Subcutaneous abdominal adipose tissue (tissue), 5 donors: ENCODE measurements around the gene TOR1AIP1.
A peak's percentile ranks its signal among the peaks of the same experiment; 100 is the strongest.

Experiments used
- H3K27ac ChIP-seq: one replicate; pipeline ENCODE4 v1.7.0; 2013; ENCODE audit warnings: low read depth, mild to moderate bottlenecking, inconsistent platforms, low read length, moderate library complexity
- H3K27me3 ChIP-seq, 5 donors: one replicate each; pipeline ENCODE4 v1.7.0; 2013; ENCODE audit warnings: low read length in 5 of 5, inconsistent platforms in 1 of 5; ENCODE audit not compliant: control insufficient read depth in 5 of 5, insufficient read depth in 4 of 5
- H3K36me3 ChIP-seq, 5 donors: one replicate each; pipeline ENCODE4 v1.7.0; 2013; ENCODE audit warnings: low read length in 5 of 5; ENCODE audit not compliant: control insufficient read depth in 5 of 5, insufficient read depth in 5 of 5
- H3K4me1 ChIP-seq, 5 donors: one replicate each; pipeline ENCODE4 v1.7.0; 2013; ENCODE audit warnings: low read length in 5 of 5, mild to moderate bottlenecking in 3 of 5, moderate library complexity in 1 of 5; ENCODE audit not compliant: control insufficient read depth in 5 of 5, insufficient read depth in 5 of 5
- H3K4me3 ChIP-seq, 5 donors: one replicate each; pipeline ENCODE4 v1.7.0; 2013; ENCODE audit warnings: low read length in 5 of 5, low read depth in 1 of 5
- H3K9ac ChIP-seq, 5 donors: one replicate each; pipeline ENCODE4 v1.7.0; 2013; ENCODE audit warnings: low read length in 5 of 5, mild to moderate bottlenecking in 4 of 5, moderate library complexity in 3 of 5
- H3K9me3 ChIP-seq, 5 donors: one replicate each; pipeline ENCODE4 v1.7.0; 2013; ENCODE audit warnings: low read length in 5 of 5; ENCODE audit not compliant: control insufficient read depth in 5 of 5
- donor health status: healthy.
- donor health status: healthy.
- donor health status: healthy.
- donor health status: healthy.
- donor health status: healthy.

Gene TOR1AIP1

DNA sequence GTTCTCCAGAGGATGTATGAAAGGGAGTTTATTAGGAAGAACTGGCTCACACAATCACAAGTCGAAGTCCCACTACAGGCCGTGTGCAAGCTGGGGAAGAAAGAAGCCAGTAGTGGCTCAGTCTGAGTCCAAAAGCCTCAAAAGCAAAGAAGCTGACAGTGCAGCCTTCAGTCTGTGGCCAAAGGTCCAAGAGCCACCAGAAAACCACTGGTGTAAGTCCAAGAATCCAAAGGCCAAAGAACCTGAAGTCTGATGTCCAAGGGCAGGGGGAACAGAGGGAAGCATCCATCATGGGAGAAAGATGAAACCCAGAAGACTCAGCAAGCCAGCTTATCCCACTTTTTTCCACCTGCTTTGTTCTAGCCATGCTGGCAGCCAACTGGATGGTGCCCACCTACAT lies 51.1 kb downstream of the TOR1AIP1 start:
- Histone ChIP-seq H3K9me3 (no peaks in the 10 kb centered on the region), H3K27me3 (no peaks in the 10 kb centered on the region), H3K4me1 (peaks cover 0 to 11% (median 3%) of the 10 kb centered on the region in 5 donors), H3K4me3 (no peak overlapping the region), H3K36me3 (no peaks in the 10 kb centered on the region), H3K27ac (no peak overlapping the region), H3K9ac (no peak overlapping the region)

- no peak overlapping the region for H3K9ac ChIP-seq
- peaks cover 0 to 8% (median 3%) of the 10 kb centered on the region in 5 donors for H3K4me1 ChIP-seq
- no peak overlapping the region for H3K4me3 ChIP-seq
- no peak overlapping the region for H3K27ac ChIP-seq
- no peaks in the 10 kb centered on the region for H3K9me3 ChIP-seq
- H3K27me3 ChIP-seq = no peaks in the 10 kb centered on the region
- H3K36me3 ChIP-seq = no peaks in the 10 kb centered on the region
Observed at GRCh38 chr1:179935909-179936496, 53.9 kb downstream of the TOR1AIP1 start.

DNA sequence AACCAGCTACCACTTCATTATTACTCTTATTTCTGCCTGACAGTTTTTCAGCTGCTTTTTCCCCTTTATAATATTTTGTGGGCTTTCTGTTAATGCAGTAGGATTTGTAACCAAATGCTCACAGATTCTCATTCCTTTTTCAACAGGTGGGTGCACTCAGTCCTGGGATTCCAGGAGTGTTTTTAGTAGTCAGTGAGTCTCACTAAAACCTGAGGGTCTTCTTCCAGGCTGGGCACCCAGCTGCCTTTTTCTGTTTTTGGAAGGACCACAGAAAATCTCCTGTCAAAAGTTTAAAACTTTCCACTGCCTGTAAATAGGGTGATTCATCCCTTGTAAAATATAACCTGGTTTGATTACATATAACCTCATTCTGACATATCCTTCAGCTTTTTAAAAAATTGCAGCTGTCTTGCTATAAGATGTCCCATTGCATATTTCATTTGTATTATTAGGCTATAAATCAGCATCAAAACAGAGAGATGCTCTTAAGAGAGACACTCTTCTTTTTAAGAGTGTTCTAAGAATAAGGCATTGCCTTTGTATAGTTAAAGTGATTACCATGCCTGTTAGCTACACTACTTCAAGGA lies 55.7 kb downstream of the TOR1AIP1 start:
- Histone ChIP-seq H3K27ac (no peak overlapping the region), H3K9ac (no peak overlapping the region), H3K4me1 (no peaks in the 10 kb centered on the region), H3K4me3 (no peak overlapping the region), H3K27me3 (no peaks in the 10 kb centered on the region), H3K9me3 (no peaks in the 10 kb centered on the region), H3K36me3 (no peaks in the 10 kb centered on the region)

DNA sequence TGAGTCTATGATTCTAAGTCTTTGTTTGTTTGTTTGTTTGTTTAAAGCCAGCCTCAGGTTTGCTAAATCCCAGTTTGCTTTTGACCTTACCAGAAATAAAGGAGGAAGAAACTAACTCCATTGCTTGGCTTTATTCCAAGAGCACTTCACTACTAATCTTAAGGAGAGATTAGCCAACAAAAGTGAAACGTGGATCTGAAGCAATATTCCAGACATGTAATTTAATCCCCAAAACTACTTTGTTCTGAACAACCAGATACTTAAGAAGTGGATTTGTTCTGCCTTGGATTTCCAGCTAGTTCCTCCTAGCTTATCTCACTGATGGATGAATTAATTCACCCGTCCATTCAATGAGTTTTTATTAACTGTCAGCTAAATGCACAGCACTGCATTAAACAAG lies 56.7 kb downstream of the TOR1AIP1 start:
- Histone ChIP-seq H3K9ac (no peak overlapping the region), H3K27me3 (no peaks in the 10 kb centered on the region), H3K4me1 (no peaks in the 10 kb centered on the region), H3K9me3 (no peaks in the 10 kb centered on the region), H3K36me3 (no peaks in the 10 kb centered on the region), H3K27ac (no peak overlapping the region), H3K4me3 (no peak overlapping the region)

GRCh38 chr1:179939941-179940340 lies 57.9 kb downstream of the TOR1AIP1 start:
- H3K9ac ChIP-seq = no peak overlapping the region

DNA sequence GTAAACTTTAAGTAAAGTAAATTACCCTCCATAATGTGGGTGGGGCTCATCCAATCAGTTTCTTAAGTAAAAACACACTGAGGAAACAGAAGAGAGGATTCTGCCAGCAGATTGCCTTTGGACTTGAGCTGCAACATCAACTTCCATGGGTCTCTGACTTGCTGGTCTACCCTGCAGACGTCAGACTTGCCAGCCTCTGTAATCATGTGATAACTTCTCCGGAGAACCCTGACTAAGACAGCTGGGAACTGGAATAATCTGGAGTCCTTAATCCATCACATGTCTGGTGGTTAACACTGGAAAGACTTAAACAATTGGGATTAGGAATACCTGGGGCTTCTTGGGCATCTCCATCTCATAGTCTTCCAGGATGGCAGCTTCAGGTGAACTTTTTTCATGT lies 59.4 kb downstream of the TOR1AIP1 start:
- H3K27me3 ChIP-seq = no peaks in the 10 kb centered on the region
- H3K4me1 ChIP-seq = no peaks in the 10 kb centered on the region
- no peaks in the 10 kb centered on the region for H3K9me3 ChIP-seq
- no peak overlapping the region for H3K27ac ChIP-seq
- no peak overlapping the region for H3K4me3 ChIP-seq
- H3K36me3 ChIP-seq = no peaks in the 10 kb centered on the region
- H3K9ac ChIP-seq = no peak overlapping the region

More at GRCh38 chr1:179939941-179940340, 57.9 kb downstream of the TOR1AIP1 start:
- no peaks in the 10 kb centered on the region for H3K27me3 ChIP-seq
- H3K9me3 ChIP-seq = no peaks in the 10 kb centered on the region
- no peak overlapping the region for H3K27ac ChIP-seq
- no peaks in the 10 kb centered on the region for H3K36me3 ChIP-seq
- no peak overlapping the region for H3K4me3 ChIP-seq
- no peaks in the 10 kb centered on the region for H3K4me1 ChIP-seq

DNA sequence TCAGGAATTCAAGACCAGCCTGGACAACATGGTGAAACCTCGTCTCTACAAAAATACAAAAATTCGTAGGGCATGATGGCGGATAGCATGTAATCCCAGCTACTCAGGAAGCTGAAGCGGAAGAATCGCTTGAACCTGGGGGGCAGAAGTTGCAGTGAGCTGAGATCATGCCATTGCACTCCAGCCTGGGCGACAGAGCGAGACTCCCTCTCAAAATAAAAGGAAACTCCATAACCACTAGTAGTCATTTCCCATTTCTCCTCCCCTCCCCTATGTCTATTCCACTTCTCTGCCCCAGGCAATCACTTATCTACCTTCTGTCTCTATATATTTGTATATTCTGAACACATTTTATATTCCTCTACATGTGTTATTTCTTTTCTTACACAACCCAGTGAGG lies 68.6 kb downstream of the TOR1AIP1 start:
- Histone ChIP-seq H3K4me1 (peaks cover 3 to 13% (median 10%) of the 10 kb centered on the region in 5 donors), H3K36me3 (no peaks in the 10 kb centered on the region), H3K4me3 (no peak overlapping the region), H3K27ac (no peak overlapping the region), H3K9me3 (no peaks in the 10 kb centered on the region), H3K9ac (no peak overlapping the region), H3K27me3 (no peaks in the 10 kb centered on the region)

DNA sequence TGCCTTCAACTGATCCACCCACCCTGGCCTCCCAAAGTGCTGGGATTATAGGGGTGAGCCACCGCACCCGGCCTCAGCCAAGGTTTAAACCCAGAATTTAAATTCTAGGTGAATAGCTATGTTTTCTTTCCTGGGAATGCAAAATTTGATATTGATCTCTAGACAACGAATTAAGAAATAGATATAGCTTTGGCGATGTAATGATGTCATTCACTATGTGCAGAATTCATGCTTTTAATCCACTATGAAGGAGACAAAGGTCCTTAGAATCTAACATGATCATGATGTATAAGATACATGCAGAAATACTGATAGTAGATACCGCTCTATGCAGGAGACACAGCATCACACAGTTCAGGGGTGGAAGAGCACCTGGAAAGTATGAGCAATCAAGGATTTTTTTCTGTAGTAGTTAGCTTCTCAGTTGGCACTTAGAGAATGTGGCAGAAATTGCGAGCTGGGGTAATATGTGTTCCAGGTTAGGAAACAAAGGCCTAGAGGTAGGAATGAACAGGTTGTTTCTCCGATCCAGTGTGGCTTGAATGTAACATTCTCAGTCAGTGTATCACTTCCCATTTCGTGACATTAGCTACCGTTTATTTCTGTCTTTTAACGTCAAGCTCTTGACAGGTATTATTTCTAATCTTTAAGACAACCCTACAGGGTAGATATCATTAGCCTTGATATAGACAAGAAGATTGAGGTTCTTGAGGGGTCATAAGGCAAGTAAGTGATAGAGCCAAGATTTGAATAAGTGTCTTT lies 69.5 kb downstream of the TOR1AIP1 start:
- Histone ChIP-seq H3K27ac (no peak overlapping the region), H3K36me3 (no peaks in the 10 kb centered on the region), H3K9me3 (no peaks in the 10 kb centered on the region), H3K27me3 (no peaks in the 10 kb centered on the region), H3K9ac (no peak overlapping the region), H3K4me1 (peaks cover 3 to 22% (median 19%) of the 10 kb centered on the region in 5 donors), H3K4me3 (no peak overlapping the region)

DNA sequence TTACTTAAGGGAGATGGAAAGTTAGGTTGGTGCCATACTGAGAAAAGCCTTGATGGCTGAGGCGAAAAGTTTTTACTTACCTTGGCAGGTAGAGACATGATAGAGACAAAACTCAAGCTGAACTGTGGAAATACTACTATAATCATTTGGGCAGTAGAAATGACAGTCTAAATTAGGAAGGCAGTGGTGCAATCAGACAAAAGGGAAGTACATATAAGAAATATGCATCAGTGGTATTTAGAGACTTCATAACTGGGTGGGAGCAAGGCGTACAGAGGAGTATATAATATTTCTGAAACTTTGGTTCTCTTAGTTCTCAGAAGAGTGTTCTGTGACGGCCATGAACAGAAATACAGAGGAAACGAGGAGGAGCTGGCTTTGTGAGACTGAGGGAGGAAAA lies 70.1 kb downstream of the TOR1AIP1 start:
- no peak overlapping the region for H3K9ac ChIP-seq
- no peak overlapping the region for H3K4me3 ChIP-seq
- H3K4me1 ChIP-seq = peaks cover 3 to 27% (median 25%) of the 10 kb centered on the region in 5 donors
- no peaks in the 10 kb centered on the region for H3K9me3 ChIP-seq
- no peak overlapping the region for H3K27ac ChIP-seq
- H3K36me3 ChIP-seq = no peaks in the 10 kb centered on the region
- H3K27me3 ChIP-seq = no peaks in the 10 kb centered on the region

GRCh38 chr1:179953974-179954492 lies 71.9 kb downstream of the TOR1AIP1 start:
- no peaks in the 10 kb centered on the region for H3K9me3 ChIP-seq
- H3K9ac ChIP-seq = peak overlapping the region; percentile 92 to 98 (median 95)
- peak overlapping the region; percentile 80 to 98 (median 96) for H3K4me3 ChIP-seq
- no peaks in the 10 kb centered on the region for H3K27me3 ChIP-seq
- H3K4me1 ChIP-seq = peaks cover 3 to 32% (median 29%) of the 10 kb centered on the region in 5 donors
- H3K27ac ChIP-seq = peak overlapping the region; percentile 91
- no peaks in the 10 kb centered on the region for H3K36me3 ChIP-seq
